Osteoblast (primary cell): Measurements from ENCODE around the gene CORO2B. TPM values are rescaled to one million over a fixed set of nuclear protein-coding genes. Genes with fewer than 3 reads are reported as not detected.

ENCODE experiments used
- DNase-seq: peaks from one replicate; pipeline ENCODE4 v3.0.0; 2011; ENCODE audit warnings: low spot score, mixed read lengths; ENCODE audit not compliant: insufficient read length; ENCODE audit errors: missing footprints
- H2AFZ ChIP-seq: 2 replicates; pipeline ENCODE4 v1.6.0; 2011; ENCODE audit warnings: mild to moderate bottlenecking, low read length
- H3K27ac ChIP-seq: 2 replicates; pipeline ENCODE4 v1.5.1; 2011; ENCODE audit warnings: mild to moderate bottlenecking, low read depth, low read length, moderate library complexity
- H3K27me3 ChIP-seq: 2 replicates; pipeline ENCODE4 v1.6.0; 2012; ENCODE audit warnings: mild to moderate bottlenecking, control low read depth, inconsistent platforms, low read length, moderate library complexity; ENCODE audit not compliant: insufficient read depth
- H3K36me3 ChIP-seq: 2 replicates; pipeline ENCODE4 v1.5.1; 2011; ENCODE audit warnings: mild to moderate bottlenecking, low read length, control low read depth, moderate library complexity; ENCODE audit not compliant: insufficient read depth
- H3K4me1 ChIP-seq: 2 replicates; pipeline ENCODE4 v1.5.1; 2011; ENCODE audit warnings: mild to moderate bottlenecking, low read length, control low read depth, moderate library complexity; ENCODE audit not compliant: insufficient read depth
- H3K4me2 ChIP-seq: 2 replicates; pipeline ENCODE4 v1.6.0; 2011; ENCODE audit warnings: mild to moderate bottlenecking, low read length; ENCODE audit not compliant: insufficient read depth
- H3K4me3 ChIP-seq: fragments of 200-600 bp; sonication (generic); 3 replicates; pipeline ENCODE4 v1.5.1; 2012; ENCODE audit warnings: mild to moderate bottlenecking, low read length, inconsistent platforms; ENCODE audit not compliant: insufficient read depth
- H3K79me2 ChIP-seq: 2 replicates; pipeline ENCODE4 v1.6.0; 2012; ENCODE audit warnings: mild to moderate bottlenecking, low read length, control low read depth, inconsistent platforms; ENCODE audit not compliant: insufficient read depth
- H3K9me3 ChIP-seq: 2 replicates; pipeline ENCODE4 v1.5.1; 2011; ENCODE audit warnings: low read depth, low read length, control low read depth
- H4K20me1 ChIP-seq: 2 replicates; pipeline ENCODE4 v1.6.0; 2012; ENCODE audit warnings: mild to moderate bottlenecking, low read length, control low read depth; ENCODE audit not compliant: insufficient read depth
- CTCF ChIP-seq: IDR thresholded peaks from 2 replicates; pipeline ENCODE4 v1.5.1; 2011; ENCODE audit warnings: mild to moderate bottlenecking, low read depth, low read length, moderate library complexity; ENCODE audit errors: extremely low read depth
- total RNA-seq: library from RNA; depleted of rRNA; stranded (reverse); fragments of >200 nt; gene quantifications from 2 replicates; pipeline ENCODE4 v1.2.3, GENCODE V29; 2012

The CORO2B gene
- total RNA-seq, 1 donor = 10.5 TPM

GRCh38 chr15:68701886-68702285 is 123.1 kb downstream of the CORO2B start:
- H2AFZ ChIP-seq = no peak overlapping the region
- H3K27me3 ChIP-seq = no peaks in the 10 kb centered on the region
- H3K36me3 ChIP-seq = no peaks in the 10 kb centered on the region
- H3K79me2 ChIP-seq = no peaks in the 10 kb centered on the region
- no peak for DNase-seq
- no peaks in the 10 kb centered on the region for H4K20me1 ChIP-seq
- H3K4me1 ChIP-seq = peaks cover 14% of the 10 kb centered on the region
- no peaks in the 10 kb centered on the region for H3K9me3 ChIP-seq
- no peak overlapping the region for H3K4me3 ChIP-seq
- no peak overlapping the region for H3K27ac ChIP-seq
- no peak overlapping the region for H3K4me2 ChIP-seq
- no peak for TF ChIP-seq CTCF

GRCh38 chr15:68704496-68705021 is 125.8 kb downstream of the CORO2B start:
- Histone ChIP-seq H3K36me3 (no peaks in the 10 kb centered on the region), H3K4me1 (peaks cover 14% of the 10 kb centered on the region), H3K27me3 (no peaks in the 10 kb centered on the region), H4K20me1 (no peaks in the 10 kb centered on the region), H3K4me3 (no peak overlapping the region), H3K9me3 (no peaks in the 10 kb centered on the region), H3K27ac (no peak overlapping the region), H3K79me2 (no peaks in the 10 kb centered on the region), H3K4me2 (no peak overlapping the region), H2AFZ (no peak overlapping the region)
- peak; percentile 90 for DNase-seq
- TF ChIP-seq CTCF = no peak

GRCh38 chr15:68706256-68706655 is 127.5 kb downstream of the CORO2B start:
- Histone ChIP-seq H3K27me3 (no peaks in the 10 kb centered on the region), H3K36me3 (no peaks in the 10 kb centered on the region), H3K4me2 (no peak overlapping the region), H3K79me2 (no peaks in the 10 kb centered on the region), H3K9me3 (no peaks in the 10 kb centered on the region), H3K4me1 (peaks cover 3% of the 10 kb centered on the region), H2AFZ (no peak overlapping the region), H3K4me3 (no peak overlapping the region), H3K27ac (no peak overlapping the region), H4K20me1 (no peaks in the 10 kb centered on the region)
- no peak for DNase-seq
- TF ChIP-seq CTCF = no peak

GRCh38 chr15:68706931-68707330 is 128.1 kb downstream of the CORO2B start:
- Histone ChIP-seq H4K20me1 (no peaks in the 10 kb centered on the region), H3K4me1 (peaks cover 3% of the 10 kb centered on the region), H3K79me2 (no peaks in the 10 kb centered on the region), H3K4me2 (no peak overlapping the region), H2AFZ (no peak overlapping the region), H3K27me3 (no peaks in the 10 kb centered on the region), H3K9me3 (no peaks in the 10 kb centered on the region), H3K4me3 (no peak overlapping the region), H3K36me3 (peaks cover 3% of the 10 kb centered on the region), H3K27ac (no peak overlapping the region)
- no peak for TF ChIP-seq CTCF
- DNase-seq = no peak
